ENCODE measurements around the gene CEP128.

CEP128 gene

DNA sequence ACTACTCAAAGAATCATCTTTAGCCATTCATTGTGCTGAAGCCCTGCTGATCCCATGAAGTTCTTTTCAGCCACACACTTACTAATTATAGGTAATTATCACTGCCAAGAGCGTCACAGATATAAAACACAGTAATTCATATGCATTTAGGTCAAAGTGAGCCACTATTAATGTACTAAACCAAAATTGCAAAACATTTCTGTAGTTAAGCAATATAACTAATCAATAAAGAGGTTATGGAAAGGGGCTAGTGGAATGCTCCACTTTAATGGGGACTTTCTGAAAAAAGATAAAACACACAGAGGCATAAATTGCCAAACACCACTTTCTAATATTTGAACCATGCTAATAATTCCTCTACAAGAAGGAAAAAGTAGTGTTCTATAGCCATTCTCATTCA is 6.8 kb upstream of the CEP128 start:
- no peaks in the 10 kb centered on the region for H3K9me3 ChIP-seq (ENCODE audit: insufficient read depth, low read length)
- H2AFZ ChIP-seq (ENCODE audit: low read depth, low read length): no peak overlapping the region
- H3K36me3 ChIP-seq (replicated peaks; ENCODE audit: low read depth, low read length): no peaks in the 10 kb centered on the region
- H3K4me3 ChIP-seq (ENCODE audit: low read length): no peak overlapping the region
- no peaks in the 10 kb centered on the region for H3K79me2 ChIP-seq (ENCODE audit: low read length)
- no peak for TF ChIP-seq EZH2phosphoT487 (IDR thresholded peaks at IDR 0.05; ENCODE audit: low read depth)
- TF ChIP-seq, protein P1, sequence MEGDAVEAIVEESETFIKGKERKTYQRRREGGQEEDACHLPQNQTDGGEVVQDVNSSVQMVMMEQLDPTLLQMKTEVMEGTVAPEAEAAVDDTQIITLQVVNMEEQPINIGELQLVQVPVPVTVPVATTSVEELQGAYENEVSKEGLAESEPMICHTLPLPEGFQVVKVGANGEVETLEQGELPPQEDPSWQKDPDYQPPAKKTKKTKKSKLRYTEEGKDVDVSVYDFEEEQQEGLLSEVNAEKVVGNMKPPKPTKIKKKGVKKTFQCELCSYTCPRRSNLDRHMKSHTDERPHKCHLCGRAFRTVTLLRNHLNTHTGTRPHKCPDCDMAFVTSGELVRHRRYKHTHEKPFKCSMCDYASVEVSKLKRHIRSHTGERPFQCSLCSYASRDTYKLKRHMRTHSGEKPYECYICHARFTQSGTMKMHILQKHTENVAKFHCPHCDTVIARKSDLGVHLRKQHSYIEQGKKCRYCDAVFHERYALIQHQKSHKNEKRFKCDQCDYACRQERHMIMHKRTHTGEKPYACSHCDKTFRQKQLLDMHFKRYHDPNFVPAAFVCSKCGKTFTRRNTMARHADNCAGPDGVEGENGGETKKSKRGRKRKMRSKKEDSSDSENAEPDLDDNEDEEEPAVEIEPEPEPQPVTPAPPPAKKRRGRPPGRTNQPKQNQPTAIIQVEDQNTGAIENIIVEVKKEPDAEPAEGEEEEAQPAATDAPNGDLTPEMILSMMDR (IDR thresholded peaks at IDR 0.05; ENCODE audit: low read depth, low read length): no peak
- no peak overlapping the region for H3K9ac ChIP-seq (ENCODE audit: low read length)
- 0 out of 2 replicates have a peak overlapping the region, but pooled peaks have one; percentile 35 for H3K4me2 ChIP-seq (ENCODE audit: low read length)
- H3K27me3 ChIP-seq (ENCODE audit: low read depth, low read length): no peaks in the 10 kb centered on the region
- no peaks in the 10 kb centered on the region for H4K20me1 ChIP-seq (ENCODE audit: insufficient read depth, low read length)
- peaks cover 26% of the 10 kb centered on the region for H3K4me1 ChIP-seq (ENCODE audit: low read length)
- no peak overlapping the region for H3K27ac ChIP-seq (ENCODE audit: low read length)

DNA sequence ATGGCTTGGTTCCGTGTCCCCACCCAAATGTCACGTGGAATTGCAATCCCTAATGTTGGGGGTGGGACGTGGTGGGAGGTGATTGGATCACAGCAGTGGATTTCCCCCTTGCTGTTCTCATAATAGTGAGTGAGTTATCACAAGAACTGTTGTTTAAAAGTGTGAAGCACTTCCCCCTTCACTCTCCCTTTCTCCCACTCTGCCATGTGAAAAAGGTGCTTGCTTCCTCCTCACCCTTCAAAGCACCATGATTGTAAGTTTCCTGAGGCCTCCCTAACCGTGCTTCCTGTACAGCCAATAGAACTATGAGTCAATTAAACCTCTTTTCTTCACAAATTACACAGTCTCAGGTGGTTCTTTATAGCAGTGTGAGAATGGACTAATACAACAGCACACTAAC is 5.3 kb upstream of the CEP128 start:
- Histone ChIP-seq H3K9me3 (ENCODE audit: insufficient read depth, low read length) (no peaks in the 10 kb centered on the region), H3K36me3 (replicated peaks; ENCODE audit: low read depth, low read length) (no peaks in the 10 kb centered on the region), H3K4me1 (ENCODE audit: low read length) (peaks cover 34% of the 10 kb centered on the region), H3K79me2 (ENCODE audit: low read length) (no peaks in the 10 kb centered on the region), H3K27me3 (ENCODE audit: low read depth, low read length) (no peaks in the 10 kb centered on the region), H3K4me2 (ENCODE audit: low read length) (peak overlapping the region; percentile 35; the same call in 1 of the 2 replicates), H3K9ac (ENCODE audit: low read length) (no peak overlapping the region), H4K20me1 (ENCODE audit: insufficient read depth, low read length) (no peaks in the 10 kb centered on the region), H3K27ac (ENCODE audit: low read length) (no peak overlapping the region), H2AFZ (ENCODE audit: low read depth, low read length) (no peak overlapping the region), H3K4me3 (ENCODE audit: low read length) (no peak overlapping the region)
- TF ChIP-seq EZH2phosphoT487 (IDR thresholded peaks at IDR 0.05; ENCODE audit: low read depth): no peak
- TF ChIP-seq, protein P1 (IDR thresholded peaks at IDR 0.05; ENCODE audit: low read depth, low read length): no peak

DNA sequence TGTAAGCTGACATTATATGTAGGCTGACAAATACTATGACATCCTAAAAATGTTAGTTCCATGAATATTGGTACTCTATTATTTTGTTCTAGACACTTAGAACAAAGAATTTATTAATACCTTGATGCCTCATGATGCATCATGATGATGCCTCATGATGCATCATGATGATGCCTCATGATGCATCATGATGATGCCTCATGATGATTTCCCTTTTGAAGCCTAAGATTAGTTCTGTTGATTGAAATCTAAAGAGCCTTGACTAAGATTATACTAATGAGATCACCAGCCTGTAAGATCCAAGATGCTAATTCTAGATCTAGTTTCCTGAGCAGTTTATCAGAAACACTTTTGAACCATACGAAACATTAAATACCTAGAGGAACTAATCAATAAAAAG is 4.6 kb upstream of the CEP128 start:
- Histone ChIP-seq H3K9ac (ENCODE audit: low read length) (no peak overlapping the region), H3K9me3 (ENCODE audit: insufficient read depth, low read length) (no peaks in the 10 kb centered on the region), H3K27ac (ENCODE audit: low read length) (no peak overlapping the region), H3K4me2 (ENCODE audit: low read length) (no peak overlapping the region), H4K20me1 (ENCODE audit: insufficient read depth, low read length) (no peaks in the 10 kb centered on the region), H2AFZ (ENCODE audit: low read depth, low read length) (no peak overlapping the region), H3K79me2 (ENCODE audit: low read length) (peaks cover 3% of the 10 kb centered on the region), H3K36me3 (replicated peaks; ENCODE audit: low read depth, low read length) (no peaks in the 10 kb centered on the region), H3K4me1 (ENCODE audit: low read length) (peaks cover 34% of the 10 kb centered on the region), H3K27me3 (ENCODE audit: low read depth, low read length) (no peaks in the 10 kb centered on the region), H3K4me3 (ENCODE audit: low read length) (no peak overlapping the region)
- no peak for TF ChIP-seq EZH2phosphoT487 (IDR thresholded peaks at IDR 0.05; ENCODE audit: low read depth)
- TF ChIP-seq, protein P1 (IDR thresholded peaks at IDR 0.05; ENCODE audit: low read depth, low read length): no peak

DNA sequence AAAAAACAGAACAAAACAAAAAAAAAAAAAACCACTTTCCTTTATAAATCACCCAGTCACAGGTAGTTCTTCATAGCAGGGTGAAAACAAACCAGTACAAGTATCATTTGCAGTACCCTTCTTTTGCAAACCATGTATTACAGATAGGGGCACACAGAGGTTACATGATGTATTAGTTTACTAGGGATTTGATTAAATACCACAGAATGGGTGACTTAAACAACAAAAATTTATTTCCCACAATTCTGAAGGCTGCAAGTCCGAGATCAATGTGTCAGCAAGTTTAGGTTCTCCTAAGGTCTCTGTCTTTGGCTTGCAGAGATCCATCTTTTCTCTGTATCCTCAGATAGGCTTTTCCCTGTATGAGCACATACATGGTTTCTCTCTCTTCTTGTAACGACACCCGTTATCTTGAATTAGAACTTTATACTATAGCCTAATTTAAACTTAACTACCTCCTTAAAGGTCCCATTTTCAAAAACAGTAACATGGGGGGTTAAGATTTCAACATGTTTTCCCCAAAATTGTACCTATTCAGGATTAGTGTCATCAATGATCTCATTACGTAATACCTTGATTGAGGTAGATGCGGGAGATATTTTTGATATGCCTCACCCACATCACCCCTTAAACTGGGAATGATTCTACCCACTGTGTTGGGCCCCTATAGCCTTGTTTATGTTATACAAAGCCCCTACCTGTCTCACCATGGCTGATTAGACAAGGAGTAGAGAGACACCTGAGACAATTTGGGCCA is 3.5 kb upstream of the CEP128 start:
- H3K27ac ChIP-seq (ENCODE audit: low read length): no peak overlapping the region
- TF ChIP-seq EZH2phosphoT487 (IDR thresholded peaks at IDR 0.05; ENCODE audit: low read depth): no peak
- TF ChIP-seq, protein P1 (IDR thresholded peaks at IDR 0.05; ENCODE audit: low read depth, low read length): no peak

More for the DNA sequence above, 3.5 kb upstream of the CEP128 start:
- H3K27me3 ChIP-seq (ENCODE audit: low read depth, low read length): no peaks in the 10 kb centered on the region
- H3K4me1 ChIP-seq (ENCODE audit: low read length): peaks cover 43% of the 10 kb centered on the region
- H3K36me3 ChIP-seq (replicated peaks; ENCODE audit: low read depth, low read length): no peaks in the 10 kb centered on the region
- H2AFZ ChIP-seq (ENCODE audit: low read depth, low read length): no peak overlapping the region
- no peaks in the 10 kb centered on the region for H4K20me1 ChIP-seq (ENCODE audit: insufficient read depth, low read length)
- no peak overlapping the region for H3K4me2 ChIP-seq (ENCODE audit: low read length)
- H3K79me2 ChIP-seq (ENCODE audit: low read length): peaks cover 12% of the 10 kb centered on the region
- no peak overlapping the region for H3K4me3 ChIP-seq (ENCODE audit: low read length)
- no peaks in the 10 kb centered on the region for H3K9me3 ChIP-seq (ENCODE audit: insufficient read depth, low read length)
- no peak overlapping the region for H3K9ac ChIP-seq (ENCODE audit: low read length)
